ENCODE results near the gene TXK. TPM values are rescaled to one million over a fixed set of nuclear protein-coding genes. Genes with fewer than 3 reads are reported as not detected.

Gene TXK
- polyA plus RNA-seq, 5 donors: 2.7 to 5.3 (median 4.5) TPM

DNA sequence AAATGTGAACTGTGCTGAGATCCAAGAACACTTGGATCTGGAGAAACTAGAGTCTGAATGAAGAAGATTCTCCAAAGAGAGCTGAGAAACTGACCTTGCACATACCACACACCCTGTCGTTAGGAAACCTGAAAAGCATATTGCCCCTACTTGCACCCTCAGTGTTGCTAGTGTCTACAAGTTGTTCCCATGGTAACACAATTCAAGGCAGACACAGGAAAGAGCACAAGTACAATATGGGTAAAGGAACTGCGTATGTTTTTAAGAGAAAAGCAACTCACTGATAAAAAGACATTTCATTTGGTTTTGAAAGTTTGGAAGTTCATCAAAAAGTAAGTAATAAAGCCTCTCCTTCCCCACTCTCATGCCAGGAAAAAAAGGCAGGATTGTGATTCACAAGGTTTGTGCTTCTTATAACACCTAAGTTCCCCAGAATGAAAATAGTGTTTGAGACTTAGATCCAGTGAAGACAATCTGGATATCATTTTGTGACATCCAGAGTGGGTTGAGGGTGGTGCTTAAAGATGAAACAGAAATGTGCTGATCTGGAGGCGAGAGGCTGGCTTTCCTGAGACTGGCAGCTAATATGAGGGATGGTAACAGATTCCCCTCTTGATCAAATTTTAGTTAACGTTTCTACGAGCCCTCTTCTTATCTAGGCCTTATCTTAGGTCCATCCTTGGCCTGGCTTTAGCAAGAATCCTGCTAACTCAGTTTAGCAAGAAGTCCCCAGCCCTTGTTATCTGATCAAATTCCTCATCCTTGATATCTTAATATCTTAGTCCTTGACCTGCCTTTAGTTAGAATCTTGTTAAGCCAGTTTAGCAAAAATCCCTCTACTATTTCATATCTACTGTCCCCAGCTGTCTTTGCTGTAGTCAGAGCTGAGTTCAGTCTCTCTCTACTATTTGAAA, 75.2 kb downstream of the TXK start:
- DNase-seq: no peak

- DNase-seq: no peak
These were observed 83.0 kb downstream of the TXK start for GRCh38 chr4:48051078-48051477.

- no peak for DNase-seq
These were observed 84.6 kb downstream of the TXK start for GRCh38 chr4:48049483-48049882.

- no peak for DNase-seq
These were observed 86.2 kb downstream of the TXK start for GRCh38 chr4:48047896-48048295.

DNA sequence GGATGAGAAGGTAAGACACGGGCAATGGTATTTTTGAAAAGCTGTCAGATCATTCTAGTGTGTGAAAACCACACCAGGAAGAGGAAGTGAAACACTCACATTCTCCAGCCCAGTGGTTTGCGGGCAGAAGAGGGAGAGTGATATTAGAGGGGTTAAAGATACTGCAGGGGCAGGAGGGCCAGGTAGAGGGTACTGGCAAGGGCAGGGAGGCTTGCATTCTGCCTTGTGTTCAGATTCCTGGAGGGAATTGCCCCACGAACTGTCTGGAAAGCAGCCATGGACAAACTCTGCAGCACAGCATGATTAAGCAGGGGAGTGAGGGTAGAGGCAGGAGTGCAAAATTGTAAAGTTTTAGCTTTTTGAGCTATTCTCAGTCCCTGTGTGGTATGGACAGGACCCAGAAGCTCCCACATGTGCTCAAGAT, 86.6 kb downstream of the TXK start:
- DNase-seq: no peak

DNA sequence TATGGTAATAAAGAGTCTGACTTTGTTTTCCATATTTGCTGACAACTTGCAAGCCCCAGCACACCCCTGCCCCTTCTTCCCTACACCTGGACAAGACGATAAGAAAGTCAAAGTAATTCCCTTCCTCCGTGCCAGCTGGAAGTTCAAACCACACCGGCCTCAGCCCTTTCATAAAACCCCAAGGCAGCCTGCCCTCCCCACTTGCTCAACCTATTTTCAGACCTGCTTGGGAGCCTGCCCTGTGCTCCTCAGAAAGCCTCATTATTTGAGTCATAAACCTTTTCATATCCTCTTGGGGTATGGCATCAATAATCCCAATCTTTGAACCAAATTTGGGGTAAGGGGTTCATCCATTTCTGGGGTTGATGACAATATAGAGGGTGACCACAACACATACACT, 88.0 kb downstream of the TXK start:
- no peak for DNase-seq

GRCh38 chr4:48044298-48044697, 89.8 kb downstream of the TXK start:
- DNase-seq: no peak

DNA sequence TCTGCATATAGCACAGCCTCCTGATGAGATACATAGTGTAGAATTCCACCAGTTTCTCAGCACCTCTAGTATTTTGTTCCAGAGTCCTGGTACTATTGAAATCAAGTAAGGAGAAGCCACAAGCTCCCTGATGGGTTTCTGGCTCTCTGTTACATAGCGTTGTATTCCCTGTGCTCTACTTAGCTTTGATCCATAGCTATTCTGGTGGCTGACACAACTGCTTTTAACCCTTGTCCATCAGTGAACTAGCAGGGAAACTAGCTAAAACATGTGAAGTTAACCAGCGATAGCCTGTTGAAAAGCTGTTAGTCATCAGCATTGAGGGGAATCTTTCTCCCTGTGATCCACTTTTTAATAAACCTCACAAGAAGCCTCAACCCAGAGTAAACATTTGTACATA, 90.5 kb downstream of the TXK start:
- no peak for DNase-seq

DNA sequence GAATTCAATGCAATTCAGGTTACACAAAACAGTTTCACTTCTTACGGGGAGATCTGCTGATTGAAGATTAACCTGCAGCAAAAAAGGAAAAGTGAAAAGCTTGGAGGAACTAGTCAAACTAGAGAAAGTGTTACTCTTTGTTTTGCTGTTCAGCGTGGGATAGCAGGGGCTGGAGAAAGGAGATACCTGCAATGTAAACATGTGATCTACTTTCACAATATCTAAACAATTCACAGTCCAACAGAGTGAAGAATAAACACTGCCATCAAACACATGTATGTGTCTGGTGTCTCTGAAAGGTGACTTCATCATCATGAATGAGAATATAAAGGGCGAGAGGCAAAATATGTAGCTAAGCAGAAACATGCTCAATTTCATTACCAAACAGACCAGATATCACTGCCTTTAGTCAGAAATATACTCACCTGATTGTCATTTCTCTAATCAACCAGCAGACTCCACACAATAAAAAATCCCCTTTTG, 91.0 kb downstream of the TXK start:
- DNase-seq: no peak

DNA sequence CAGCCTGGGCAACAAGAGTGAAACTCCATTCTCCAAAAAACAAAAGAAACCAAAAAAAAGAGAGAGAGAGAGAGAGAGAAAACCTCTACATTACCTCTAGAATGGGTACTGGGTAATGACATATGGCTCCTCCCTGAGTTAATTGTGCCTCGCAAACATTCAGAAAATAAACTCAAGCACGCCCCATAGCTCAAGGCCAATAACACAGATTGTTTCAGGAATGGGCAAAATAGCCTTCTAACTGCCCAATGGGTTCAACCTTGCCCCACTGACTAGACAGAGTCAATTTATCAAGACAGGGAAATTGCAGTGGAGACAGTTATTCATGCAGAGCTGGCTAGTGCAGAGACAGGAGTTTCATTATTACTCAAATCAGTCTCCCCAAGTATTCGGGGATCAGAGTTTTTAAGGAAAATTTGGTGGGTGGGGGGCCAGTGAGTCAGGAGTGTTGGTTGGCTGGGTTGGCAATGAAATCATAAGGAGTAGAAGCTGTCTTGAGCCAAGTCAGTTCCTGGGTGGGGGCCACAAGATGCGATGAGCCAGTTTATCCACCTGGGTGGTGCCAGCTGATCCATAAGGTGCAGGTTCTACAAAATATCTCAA, 92.4 kb downstream of the TXK start:
- DNase-seq: no peak

- no peak for DNase-seq
These were observed 94.5 kb downstream of the TXK start for GRCh38 chr4:48039561-48039960.

GRCh38 chr4:48038666-48039065, 95.4 kb downstream of the TXK start:
- DNase-seq: no peak

DNA sequence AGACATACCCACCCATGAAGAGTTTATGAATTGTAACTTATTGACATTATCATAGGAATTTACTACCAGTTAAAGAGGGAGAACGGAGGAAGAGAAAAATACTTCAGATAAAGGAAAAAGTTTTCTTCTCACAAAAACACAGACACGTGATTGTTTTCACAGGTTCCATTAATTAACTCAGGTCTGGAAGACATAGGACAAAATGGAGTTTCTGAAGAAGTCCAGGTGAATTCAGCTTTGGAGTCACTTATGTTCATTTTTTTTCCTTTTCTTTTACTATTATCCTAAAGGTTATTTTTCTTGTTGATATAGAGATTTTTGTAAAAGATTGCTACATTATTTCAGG, 97.0 kb downstream of the TXK start:
- DNase-seq: no peak

DNA sequence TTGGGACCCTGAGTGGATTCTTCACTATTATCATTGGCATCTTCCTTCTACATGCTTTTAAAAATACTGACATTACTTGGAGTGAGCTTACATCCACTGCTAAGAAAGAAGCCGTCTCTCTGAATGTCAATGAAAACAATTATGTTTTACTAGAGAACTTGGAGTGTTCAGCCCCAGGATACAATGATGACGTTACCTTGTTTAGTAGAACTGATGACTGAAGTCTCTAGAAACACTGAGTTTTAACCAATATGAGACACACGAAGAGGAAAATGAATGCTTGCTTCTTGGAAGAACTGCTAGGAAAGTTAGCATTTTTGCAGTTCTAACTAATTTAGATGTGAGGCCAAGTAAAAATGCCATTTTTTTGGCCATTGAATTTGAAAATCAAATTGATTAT, 98.1 kb downstream of the TXK start:
- no peak for DNase-seq

DNA sequence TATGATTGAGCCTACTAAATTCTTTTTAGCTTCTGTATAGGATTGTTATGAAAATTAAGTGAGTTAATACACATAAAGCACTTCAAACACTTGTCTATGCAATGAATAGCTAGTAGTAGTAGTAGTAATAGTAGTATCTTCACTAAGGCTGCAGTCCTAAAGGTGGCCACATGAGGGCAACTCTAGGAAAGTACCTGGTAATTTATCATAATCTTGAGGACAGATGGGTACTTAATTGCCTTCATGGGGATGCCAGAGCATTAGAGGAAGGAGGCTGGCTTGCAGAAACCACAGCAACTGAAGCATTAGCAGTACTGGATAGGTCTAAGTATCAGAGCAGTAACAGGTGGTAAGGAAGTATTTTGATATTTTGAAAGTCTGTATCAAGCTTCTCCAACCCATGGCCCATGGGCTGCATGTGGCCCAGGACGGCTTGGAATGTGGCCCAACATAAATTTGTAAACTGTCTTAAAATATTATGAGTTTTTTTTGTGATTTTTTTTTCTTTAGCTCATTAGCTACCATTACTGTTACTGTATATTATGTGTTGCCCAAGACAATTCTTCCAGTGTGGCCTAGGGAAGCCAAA, 100.1 kb downstream of the TXK start:
- no peak for DNase-seq

DNA sequence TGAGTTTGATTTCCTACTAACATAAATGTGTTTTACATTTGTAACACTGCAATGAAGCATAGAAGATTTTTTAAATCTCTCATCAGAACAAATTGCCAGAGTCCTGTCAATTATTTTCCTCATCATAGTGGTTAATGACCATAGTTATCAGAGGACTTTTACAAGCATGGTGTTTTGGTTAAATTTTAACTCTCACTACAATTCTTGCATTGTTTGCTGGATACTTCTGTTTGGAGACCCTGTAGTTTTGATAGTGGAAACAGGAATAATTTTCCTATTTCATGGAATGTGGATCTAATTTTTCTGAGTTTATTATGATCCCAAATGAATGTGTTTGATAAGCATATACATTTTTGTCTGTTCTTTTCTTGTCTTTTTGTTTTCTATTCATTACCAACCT, 100.6 kb downstream of the TXK start:
- no peak for DNase-seq

DNA sequence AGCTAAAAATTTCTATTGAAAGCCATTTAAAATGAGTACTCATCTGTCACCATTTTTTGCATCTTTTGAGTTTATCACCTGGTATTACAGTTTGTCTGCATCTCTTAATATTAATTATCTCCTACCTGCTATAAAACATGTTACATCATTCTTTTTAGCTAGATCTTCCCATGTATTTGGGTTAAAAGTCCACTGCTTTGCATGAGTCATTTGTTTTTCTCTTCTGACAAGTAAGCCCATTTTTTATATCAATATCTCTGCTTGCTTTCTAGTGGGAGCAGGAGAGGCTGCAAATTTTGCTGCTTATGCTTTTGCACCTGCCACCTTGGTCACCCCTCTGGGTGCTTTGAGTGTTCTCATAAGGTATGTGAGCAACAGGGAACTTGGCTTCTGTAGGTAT, 101.3 kb downstream of the TXK start:
- no peak for DNase-seq

GRCh38 chr4:48031802-48032525, 102.1 kb downstream of the TXK start:
- peak; percentile 38 to 42 for DNase-seq

GRCh38 chr4:48030470-48030869, 103.6 kb downstream of the TXK start:
- DNase-seq: no peak

- DNase-seq: no peak
These were observed 105.4 kb downstream of the TXK start for GRCh38 chr4:48028696-48029095.

- no peak for DNase-seq
These were observed 106.4 kb downstream of the TXK start for GRCh38 chr4:48027653-48028052.

DNA sequence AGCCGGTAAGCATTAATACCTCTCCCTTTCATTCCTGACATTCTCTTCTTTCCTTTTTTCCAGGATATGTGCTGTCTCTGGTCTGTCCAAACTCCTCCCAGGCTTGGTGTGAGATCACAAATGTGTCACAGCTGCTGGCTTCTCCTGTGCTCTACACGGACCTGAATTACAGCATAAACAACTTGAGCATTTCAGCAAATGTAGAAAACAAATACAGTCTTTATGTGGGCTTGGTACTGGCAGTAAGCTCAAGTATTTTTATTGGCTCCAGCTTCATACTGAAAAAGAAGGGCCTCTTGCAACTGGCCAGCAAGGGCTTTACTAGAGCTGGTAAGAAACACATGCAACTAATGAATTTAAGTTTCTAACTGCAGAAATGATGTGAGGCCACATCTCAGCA, 109.0 kb downstream of the TXK start:
- DNase-seq: no peak
